Measurements from ENCODE around the gene ADD2.

DNA sequence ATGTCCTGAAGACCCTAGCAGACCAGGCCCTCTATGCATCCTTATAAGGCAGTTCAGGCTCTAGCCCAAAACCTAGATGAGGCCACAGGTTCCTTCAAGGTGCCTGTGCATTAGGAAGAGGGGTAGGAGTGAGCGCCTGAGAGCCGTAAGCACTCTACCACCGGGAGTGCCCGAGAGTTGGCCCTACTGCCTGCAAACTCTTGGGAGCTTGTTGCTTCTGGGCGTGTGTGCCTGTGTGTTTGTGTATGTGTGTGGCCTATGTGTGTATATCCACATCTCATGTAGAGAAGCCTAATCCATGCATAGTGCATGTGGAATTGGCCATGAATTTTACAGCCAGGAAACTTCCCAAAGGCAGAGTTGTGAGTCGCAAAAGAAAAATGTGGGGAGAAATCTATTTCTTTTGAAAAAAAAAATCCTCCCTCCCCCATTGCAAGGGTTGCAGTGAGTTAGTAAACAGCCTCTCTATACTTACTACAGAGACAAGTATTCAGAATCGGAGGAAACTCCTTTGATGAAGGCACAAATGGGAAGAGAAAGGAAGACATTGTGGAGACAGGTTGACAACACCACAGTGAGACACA lies 96.8 kb downstream of the ADD2 start:
- no peak for TF ChIP-seq FOXA1 (IDR thresholded peaks at IDR 0.05)
- TF ChIP-seq, protein P1, sequence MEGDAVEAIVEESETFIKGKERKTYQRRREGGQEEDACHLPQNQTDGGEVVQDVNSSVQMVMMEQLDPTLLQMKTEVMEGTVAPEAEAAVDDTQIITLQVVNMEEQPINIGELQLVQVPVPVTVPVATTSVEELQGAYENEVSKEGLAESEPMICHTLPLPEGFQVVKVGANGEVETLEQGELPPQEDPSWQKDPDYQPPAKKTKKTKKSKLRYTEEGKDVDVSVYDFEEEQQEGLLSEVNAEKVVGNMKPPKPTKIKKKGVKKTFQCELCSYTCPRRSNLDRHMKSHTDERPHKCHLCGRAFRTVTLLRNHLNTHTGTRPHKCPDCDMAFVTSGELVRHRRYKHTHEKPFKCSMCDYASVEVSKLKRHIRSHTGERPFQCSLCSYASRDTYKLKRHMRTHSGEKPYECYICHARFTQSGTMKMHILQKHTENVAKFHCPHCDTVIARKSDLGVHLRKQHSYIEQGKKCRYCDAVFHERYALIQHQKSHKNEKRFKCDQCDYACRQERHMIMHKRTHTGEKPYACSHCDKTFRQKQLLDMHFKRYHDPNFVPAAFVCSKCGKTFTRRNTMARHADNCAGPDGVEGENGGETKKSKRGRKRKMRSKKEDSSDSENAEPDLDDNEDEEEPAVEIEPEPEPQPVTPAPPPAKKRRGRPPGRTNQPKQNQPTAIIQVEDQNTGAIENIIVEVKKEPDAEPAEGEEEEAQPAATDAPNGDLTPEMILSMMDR (IDR thresholded peaks at IDR 0.05; ENCODE audit: low read depth, low read length, missing input control): no peak
- no peak for TF ChIP-seq GABPA (IDR thresholded peaks at IDR 0.05 in 1 of 2, conservative IDR thresholded peaks at IDR 0.05 in 1 of 2)
- TF ChIP-seq NR2F2 (IDR thresholded peaks at IDR 0.05): no peak
- TF ChIP-seq, protein P2, sequence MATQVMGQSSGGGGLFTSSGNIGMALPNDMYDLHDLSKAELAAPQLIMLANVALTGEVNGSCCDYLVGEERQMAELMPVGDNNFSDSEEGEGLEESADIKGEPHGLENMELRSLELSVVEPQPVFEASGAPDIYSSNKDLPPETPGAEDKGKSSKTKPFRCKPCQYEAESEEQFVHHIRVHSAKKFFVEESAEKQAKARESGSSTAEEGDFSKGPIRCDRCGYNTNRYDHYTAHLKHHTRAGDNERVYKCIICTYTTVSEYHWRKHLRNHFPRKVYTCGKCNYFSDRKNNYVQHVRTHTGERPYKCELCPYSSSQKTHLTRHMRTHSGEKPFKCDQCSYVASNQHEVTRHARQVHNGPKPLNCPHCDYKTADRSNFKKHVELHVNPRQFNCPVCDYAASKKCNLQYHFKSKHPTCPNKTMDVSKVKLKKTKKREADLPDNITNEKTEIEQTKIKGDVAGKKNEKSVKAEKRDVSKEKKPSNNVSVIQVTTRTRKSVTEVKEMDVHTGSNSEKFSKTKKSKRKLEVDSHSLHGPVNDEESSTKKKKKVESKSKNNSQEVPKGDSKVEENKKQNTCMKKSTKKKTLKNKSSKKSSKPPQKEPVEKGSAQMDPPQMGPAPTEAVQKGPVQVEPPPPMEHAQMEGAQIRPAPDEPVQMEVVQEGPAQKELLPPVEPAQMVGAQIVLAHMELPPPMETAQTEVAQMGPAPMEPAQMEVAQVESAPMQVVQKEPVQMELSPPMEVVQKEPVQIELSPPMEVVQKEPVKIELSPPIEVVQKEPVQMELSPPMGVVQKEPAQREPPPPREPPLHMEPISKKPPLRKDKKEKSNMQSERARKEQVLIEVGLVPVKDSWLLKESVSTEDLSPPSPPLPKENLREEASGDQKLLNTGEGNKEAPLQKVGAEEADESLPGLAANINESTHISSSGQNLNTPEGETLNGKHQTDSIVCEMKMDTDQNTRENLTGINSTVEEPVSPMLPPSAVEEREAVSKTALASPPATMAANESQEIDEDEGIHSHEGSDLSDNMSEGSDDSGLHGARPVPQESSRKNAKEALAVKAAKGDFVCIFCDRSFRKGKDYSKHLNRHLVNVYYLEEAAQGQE (IDR thresholded peaks at IDR 0.05): no peak
- TF ChIP-seq RXRA (IDR thresholded peaks at IDR 0.05): no peak
- no peak for TF ChIP-seq RAD21 (IDR thresholded peaks at IDR 0.05)

Data from liver (tissue), 3 donors.